Fibroblast of lung (primary cell): ENCODE data around the gene MRPS35. TPM values are rescaled to one million over a fixed set of nuclear protein-coding genes. Genes with fewer than 3 reads are reported as not detected.

Source experiments
- DNase-seq, 2 donors: peaks; one replicate each; pipeline versions ENCODE4 v3.0.0 to v3.0.0-alpha.2; 2010; ENCODE audit warnings: low read depth in 2 of 2
- H2AFZ ChIP-seq: 2 replicates; pipeline ENCODE4 v1.5.1; 2012; ENCODE audit warnings: low read length, control low read depth, inconsistent platforms
- H3K27ac ChIP-seq: 2 replicates; pipeline ENCODE4 v1.5.1; 2011; ENCODE audit warnings: low read length, control low read depth; ENCODE audit not compliant: insufficient read depth
- H3K27me3 ChIP-seq: 2 replicates; pipeline ENCODE4 v1.5.1; 2011; ENCODE audit warnings: mild to moderate bottlenecking, low read length; ENCODE audit not compliant: control insufficient read depth, insufficient read depth
- H3K36me3 ChIP-seq: 2 replicates; pipeline ENCODE4 v1.5.1; 2011; ENCODE audit warnings: low read length; ENCODE audit not compliant: control insufficient read depth, insufficient read depth
- H3K4me1 ChIP-seq: 2 replicates; pipeline ENCODE4 v1.5.1; 2011; ENCODE audit warnings: low read length; ENCODE audit not compliant: control insufficient read depth, insufficient read depth; ENCODE audit errors: extremely low read depth
- H3K4me2 ChIP-seq: 2 replicates; pipeline ENCODE4 v1.5.1; 2011; ENCODE audit warnings: low read length, control low read depth; ENCODE audit not compliant: insufficient read depth; ENCODE audit errors: extremely low read depth
- H3K4me3 ChIP-seq, 4 experiments: fragments of 200-600 bp in 1 of 4; sonication (generic) in 1 of 4; replicated peaks in 1 of 4; 2 replicates each; pipeline ENCODE4 v1.5.1; 2011 to 2016; ENCODE audit warnings: low read length in 4 of 4, low read depth in 3 of 4, mild to moderate bottlenecking in 3 of 4, control low read depth in 2 of 4, inconsistent platforms in 1 of 4, mixed read lengths in 1 of 4; ENCODE audit not compliant: insufficient read depth in 1 of 4; ENCODE audit errors: control extremely low read depth in 1 of 4
- H3K79me2 ChIP-seq: 2 replicates; pipeline ENCODE4 v1.5.1; 2012; ENCODE audit warnings: mild to moderate bottlenecking, low read length, inconsistent platforms; ENCODE audit not compliant: control insufficient read depth, insufficient read depth
- H3K9ac ChIP-seq: 2 replicates; pipeline ENCODE4 v1.5.1; 2011; ENCODE audit warnings: mild to moderate bottlenecking, low read length, control low read depth; ENCODE audit not compliant: insufficient read depth
- H3K9me3 ChIP-seq: 2 replicates; pipeline ENCODE4 v1.5.1; 2012; ENCODE audit warnings: low read depth, low read length; ENCODE audit not compliant: control insufficient read depth, insufficient read depth
- H4K20me1 ChIP-seq: 2 replicates; pipeline ENCODE4 v1.5.1; 2011; ENCODE audit warnings: low read length; ENCODE audit not compliant: control insufficient read depth, insufficient read depth; ENCODE audit errors: extremely low read depth
- CTCF ChIP-seq, 2 donors: IDR thresholded peaks in 1 of 2; conservative IDR thresholded peaks in 1 of 2; 1 replicate in 1 of 2; 2 replicates in 1 of 2; pipeline ENCODE4 v1.5.1; 2011 to 2012; ENCODE audit warnings: low read length in 2 of 2, control low read depth in 1 of 2, inconsistent platforms in 1 of 2, low read depth in 1 of 2, mild to moderate bottlenecking in 1 of 2
- EZH2 ChIP-seq: IDR thresholded peaks from 2 replicates; pipeline ENCODE4 v1.5.1; 2012; ENCODE audit warnings: low read length, control low read depth, mild to moderate bottlenecking; ENCODE audit errors: missing control alignments
- polyA plus RNA-seq, 2 donors: library from polyadenylated mRNA; depleted of rRNA in 1 of 2; stranded (reverse) in 1 of 2; unstranded in 1 of 2; fragments of >200 nt; gene quantifications; 2 replicates each; pipeline ENCODE4 v1.2.1, GENCODE V29; 2011 to 2012; ENCODE audit warnings: missing spikeins in 1 of 2
- total RNA-seq: library from RNA; depleted of rRNA; stranded (reverse); fragments of >200 nt; gene quantifications from 2 replicates; pipeline ENCODE4 v1.2.1, GENCODE V29; 2014

MRPS35 gene
- total and polyA plus RNA-seq, 2 donors (not counting 1 experiment from before 2014, with no cell fraction given) = 52.5 to 70.7 TPM

GRCh38 chr12:27780612-27781408, 70.2 kb downstream of the MRPS35 start:
- Histone ChIP-seq H3K4me2 (peak overlapping the region; percentile 98), H3K27ac (peak overlapping the region; percentile 77), H3K4me1 (peaks cover 2% of the 10 kb centered on the region), H3K27me3 (no peaks in the 10 kb centered on the region), H4K20me1 (no peaks in the 10 kb centered on the region), H3K79me2 (peaks cover 37% of the 10 kb centered on the region), H2AFZ (peak overlapping the region; percentile 77), H3K4me3 (peak overlapping the region; percentile 72 to 86 (median 82)), H3K9ac (peak overlapping the region; percentile 83), H3K9me3 (no peaks in the 10 kb centered on the region), H3K36me3 (no peaks in the 10 kb centered on the region)
- TF ChIP-seq EZH2 (no peak), CTCF (conservative IDR thresholded peaks at IDR 0.05 in 1 of 2, IDR thresholded peaks at IDR 0.05 in 1 of 2; ENCODE audit: low read depth in 1 of 2, low read length in 2 of 2) (no peak)
- peak; percentile 68 to 69 for DNase-seq

- Histone ChIP-seq H3K9ac (no peak overlapping the region), H2AFZ (no peak overlapping the region), H3K79me2 (peaks cover 37% of the 10 kb centered on the region), H3K36me3 (no peaks in the 10 kb centered on the region), H3K4me2 (peak overlapping the region; percentile 98), H3K4me1 (peaks cover 2% of the 10 kb centered on the region), H3K27me3 (no peaks in the 10 kb centered on the region), H3K27ac (no peak overlapping the region), H3K4me3 (peak overlapping the region in 3 of 4 experiments; percentile 72 to 86 (median 82)), H3K9me3 (no peaks in the 10 kb centered on the region), H4K20me1 (no peaks in the 10 kb centered on the region)
- peak; percentile 27 to 73 for DNase-seq
- TF ChIP-seq EZH2 (no peak), CTCF (conservative IDR thresholded peaks at IDR 0.05 in 1 of 2, IDR thresholded peaks at IDR 0.05 in 1 of 2; ENCODE audit: low read depth in 1 of 2, low read length in 2 of 2) (no peak)
Observed at GRCh38 chr12:27781680-27782079, 71.0 kb downstream of the MRPS35 start.

GRCh38 chr12:27782481-27782880, 71.8 kb downstream of the MRPS35 start:
- peak in 1 of 2 donors; percentile 27 for DNase-seq
- H3K4me3 ChIP-seq = no peak overlapping the region

More at GRCh38 chr12:27782481-27782880, 71.8 kb downstream of the MRPS35 start:
- no peaks in the 10 kb centered on the region for H3K9me3 ChIP-seq
- H3K36me3 ChIP-seq = no peaks in the 10 kb centered on the region
- H3K79me2 ChIP-seq = peaks cover 43% of the 10 kb centered on the region
- peaks cover 6% of the 10 kb centered on the region for H3K4me1 ChIP-seq
- no peak overlapping the region for H2AFZ ChIP-seq
- H3K27ac ChIP-seq = no peak overlapping the region
- no peaks in the 10 kb centered on the region for H4K20me1 ChIP-seq
- no peak overlapping the region for H3K9ac ChIP-seq
- H3K4me2 ChIP-seq = peak overlapping the region; percentile 66
- TF ChIP-seq EZH2 = no peak
- no peak for TF ChIP-seq CTCF (conservative IDR thresholded peaks at IDR 0.05 in 1 of 2, IDR thresholded peaks at IDR 0.05 in 1 of 2; ENCODE audit: low read depth in 1 of 2, low read length in 2 of 2)
- H3K27me3 ChIP-seq = no peaks in the 10 kb centered on the region
